HG03354 (cell line): Measurements from ENCODE around the gene CSMD2.

ENCODE experiments used
- ATAC-seq: cut with Tn5 transposase; IDR thresholded peaks from one replicate; pipeline ENCODE4 v1.9.1; 2021; ENCODE audit warnings: mild to moderate bottlenecking; ENCODE audit not compliant: unreplicated experiment, poor library complexity, severe bottlenecking

Gene CSMD2

GRCh38 chr1:34162852-34163766 is 1.9 kb downstream of the CSMD2 start:
- peak; percentile 80 for ATAC-seq

- ATAC-seq: no peak
Measured at GRCh38 chr1:34156739-34157138, 8.3 kb downstream of the CSMD2 start.

- ATAC-seq: no peak
Measured at GRCh38 chr1:34155860-34156259, 9.2 kb downstream of the CSMD2 start.

GRCh38 chr1:34153246-34153645 is 11.8 kb downstream of the CSMD2 start:
- no peak for ATAC-seq

- ATAC-seq: no peak
Measured at GRCh38 chr1:34149501-34149900, 15.5 kb downstream of the CSMD2 start.

- no peak for ATAC-seq
Measured at GRCh38 chr1:34147301-34147700, 17.7 kb downstream of the CSMD2 start.

- ATAC-seq: no peak
Measured at GRCh38 chr1:34144766-34145165, 20.3 kb downstream of the CSMD2 start.

GRCh38 chr1:34143975-34144374 is 21.1 kb downstream of the CSMD2 start:
- ATAC-seq: no peak

- ATAC-seq: no peak
Measured at GRCh38 chr1:34140011-34140676, 24.9 kb downstream of the CSMD2 start.

GRCh38 chr1:34137411-34137810 is 27.6 kb downstream of the CSMD2 start:
- no peak for ATAC-seq

GRCh38 chr1:34132161-34132420 is 32.9 kb downstream of the CSMD2 start:
- no peak for ATAC-seq

- ATAC-seq: no peak
Measured at GRCh38 chr1:34131396-34132160, 33.5 kb downstream of the CSMD2 start.

GRCh38 chr1:34130306-34130705 is 34.7 kb downstream of the CSMD2 start:
- no peak for ATAC-seq

GRCh38 chr1:34129630-34130029 is 35.4 kb downstream of the CSMD2 start:
- ATAC-seq: no peak

GRCh38 chr1:34128186-34128889 is 36.7 kb downstream of the CSMD2 start:
- no peak for ATAC-seq

- ATAC-seq: no peak
Measured at GRCh38 chr1:34127006-34128000, 37.7 kb downstream of the CSMD2 start.

- ATAC-seq: no peak
Measured at GRCh38 chr1:34126486-34126885, 38.5 kb downstream of the CSMD2 start.

- ATAC-seq: no peak
Measured at GRCh38 chr1:34125721-34126380, 39.2 kb downstream of the CSMD2 start.
